ENCODE results near the gene DCTN3. TPM values are rescaled to one million over a fixed set of nuclear protein-coding genes. Genes with fewer than 3 reads are reported as not detected.

Gene DCTN3
- total and polyA plus RNA-seq, 4 experiments from 2014 or later, result 57.8 to 144 (median 87.0) TPM

GRCh38 chr9:34565856-34566255, 54.4 kb downstream of the DCTN3 start:
- Mint-ChIP-seq H3K4me3 (no peak overlapping the region), H3K4me1 (peaks cover 0 to 2% (median 0%) of the 10 kb centered on the region in 4 donors), H3K9me3 (peaks cover 0 to 17% (median 2%) of the 10 kb centered on the region in 8 donors), H3K27me3 (peaks cover 17 to 54% of the 10 kb centered on the region in 2 donors), H3K27ac (no peak overlapping the region), H3K36me3 (no peaks in the 10 kb centered on the region)
- no peaks in the 10 kb centered on the region for H3K4me1 ChIP-seq (ENCODE audit: insufficient read depth, low read length)
- H3K4me3 ChIP-seq (ENCODE audit: low read length in 2 of 2), result no peak overlapping the region
- intact Hi-C loops (cut with micrococcal nuclease), result no loop called here
- no peaks in the 10 kb centered on the region for H3K36me3 ChIP-seq (ENCODE audit: insufficient read depth, low read length)
- ChIA-PET POLR2A (ENCODE audit: partially characterized antibody) (no interaction called here), CTCF (ENCODE audit: partially characterized antibody) (no interaction called here)
- H3K27ac ChIP-seq (ENCODE audit: low read depth, low read length), result no peak overlapping the region
- H3K27me3 ChIP-seq (ENCODE audit: insufficient read depth, low read length), result no peaks in the 10 kb centered on the region
- DNase-seq, result no peak
- no peaks in the 10 kb centered on the region for H3K9me3 ChIP-seq (ENCODE audit: control insufficient read depth in 1 of 2, low read length in 2 of 2)

- Histone ChIP-seq H3K4me1 (ENCODE audit: insufficient read depth, low read length) (no peaks in the 10 kb centered on the region), H3K36me3 (ENCODE audit: insufficient read depth, low read length) (no peaks in the 10 kb centered on the region), H3K27me3 (ENCODE audit: insufficient read depth, low read length) (no peaks in the 10 kb centered on the region), H3K27ac (ENCODE audit: low read depth, low read length) (no peak overlapping the region), H3K9me3 (ENCODE audit: control insufficient read depth in 1 of 2, low read length in 2 of 2) (no peaks in the 10 kb centered on the region), H3K4me3 (ENCODE audit: low read length in 2 of 2) (no peak overlapping the region)
- ChIA-PET CTCF (ENCODE audit: partially characterized antibody) (interaction anchor here (1.4 kb wide), 1 partner anchor 110 kb away, joined by 3 read pairs; no protein-coding TSS in a partner anchor), POLR2A (ENCODE audit: partially characterized antibody) (no interaction called here)
- intact Hi-C loops (cut with micrococcal nuclease), result no loop called here
- no peaks in the 10 kb centered on the region for H3K36me3 Mint-ChIP-seq
- DNase-seq, result no peak
- peaks cover 22 to 51% of the 10 kb centered on the region in 2 donors for H3K27me3 Mint-ChIP-seq
- H3K27ac Mint-ChIP-seq, result peak overlapping the region in 1 of 7 donors; percentile 52
- H3K4me1 Mint-ChIP-seq, result peaks cover 0 to 2% (median under 1%) of the 10 kb centered on the region in 4 donors
- no peak overlapping the region for H3K4me3 Mint-ChIP-seq
- H3K9me3 Mint-ChIP-seq, result peaks cover 0 to 17% (median 2%) of the 10 kb centered on the region in 8 donors
Measured at GRCh38 chr9:34564617-34565016, 55.7 kb downstream of the DCTN3 start.

Other genes starting within 250 kb of the DCTN3 start
- 1 to 10 TPM; 1.3 to 1.4 TPM for gene MYORG, start 243.6 kb downstream of the DCTN3 start, total RNA-seq
- gene MYORG, start 243.6 kb downstream of the DCTN3 start, polyA plus RNA-seq, result under 1 TPM; 0.09 to 0.55 TPM
- 10 to 100 TPM; 13.9 to 16.3 TPM for gene FAM219A, start 161.9 kb downstream of the DCTN3 start, total RNA-seq
- 1 to 10 TPM in 1 of 2 donors, under 1 TPM in 1; 0.33 to 1.4 TPM for gene FAM219A, start 161.9 kb downstream of the DCTN3 start, polyA plus RNA-seq
- not detected for gene DNAI1, start 161.7 kb downstream of the DCTN3 start, total RNA-seq
- not detected for gene DNAI1, start 161.7 kb downstream of the DCTN3 start, polyA plus RNA-seq
- gene ENHO, start 97.5 kb downstream of the DCTN3 start, total RNA-seq, result not detected
- gene ENHO, start 97.5 kb downstream of the DCTN3 start, polyA plus RNA-seq, result under 1 TPM in 1 of 2 donors, not detected in 1; 0.47 TPM
- not detected for gene CNTFR, start 30.8 kb downstream of the DCTN3 start, total RNA-seq
- not detected for gene CNTFR, start 30.8 kb downstream of the DCTN3 start, polyA plus RNA-seq
- gene RPP25L, start 8.4 kb downstream of the DCTN3 start, total RNA-seq, result 10 to 100 TPM; 28.5 to 28.9 TPM
- 10 to 100 TPM; 39.1 to 46.5 TPM for gene RPP25L, start 8.4 kb downstream of the DCTN3 start, polyA plus RNA-seq
- not detected for gene ARID3C, start 8.6 kb upstream of the DCTN3 start, total RNA-seq
- gene ARID3C, start 8.6 kb upstream of the DCTN3 start, polyA plus RNA-seq, result not detected
- 10 to 100 TPM; 56.1 to 59.5 TPM for gene SIGMAR1, start 17.3 kb upstream of the DCTN3 start, total RNA-seq
- 100 to 1,000 TPM; 126 to 193 TPM for gene SIGMAR1, start 17.3 kb upstream of the DCTN3 start, polyA plus RNA-seq
- 100 to 1,000 TPM; 251 to 261 TPM for gene GALT, start 26.2 kb upstream of the DCTN3 start, total RNA-seq
- 10 to 100 TPM; 81.9 to 82.9 TPM for gene GALT, start 26.2 kb upstream of the DCTN3 start, polyA plus RNA-seq
- gene IL11RA, start 31.7 kb upstream of the DCTN3 start, total RNA-seq, result 100 to 1,000 TPM; 204 to 209 TPM
- gene IL11RA, start 31.7 kb upstream of the DCTN3 start, polyA plus RNA-seq, result 10 to 100 TPM; 13.6 to 18.4 TPM
- not detected for gene CCL27, start 42.2 kb upstream of the DCTN3 start, total RNA-seq
- gene CCL27, start 42.2 kb upstream of the DCTN3 start, polyA plus RNA-seq, result under 1 TPM in 1 of 2 donors, not detected in 1; 0.59 TPM
- not detected for gene CCL19, start 70.8 kb upstream of the DCTN3 start, total RNA-seq
- gene CCL19, start 70.8 kb upstream of the DCTN3 start, polyA plus RNA-seq, result not detected
- not detected for gene CCL21, start 89.6 kb upstream of the DCTN3 start, total RNA-seq
- not detected for gene CCL21, start 89.6 kb upstream of the DCTN3 start, polyA plus RNA-seq